Astrocyte (in vitro differentiated cells and primary cell): ENCODE data around the gene ANO2. TPM values are rescaled to one million over a fixed set of nuclear protein-coding genes. Genes with fewer than 3 reads are reported as not detected.

Experiments
- DNase-seq: peaks from one replicate; pipeline ENCODE4 v3.0.0-alpha.2; 2010; ENCODE audit warnings: low read depth
- FAIRE-seq: peaks from 2 replicates; lab custom pipeline; 2011; peaks lifted over from hg19 to GRCh38; lab: Jason Lieb, UNC
- H2AFZ ChIP-seq: 2 replicates; pipeline ENCODE4 v1.6.0; 2012; ENCODE audit warnings: low read depth, low read length, inconsistent platforms
- H3K27ac ChIP-seq: 2 replicates; pipeline ENCODE4 v1.5.1; 2011; ENCODE audit warnings: low read depth, low read length, inconsistent platforms
- H3K27me3 ChIP-seq: 2 replicates; pipeline ENCODE4 v1.6.0; 2011; ENCODE audit warnings: low read length, inconsistent platforms; ENCODE audit not compliant: insufficient read depth
- H3K36me3 ChIP-seq: 2 replicates; pipeline ENCODE4 v1.5.1; 2011; ENCODE audit warnings: low read length, inconsistent platforms; ENCODE audit not compliant: insufficient read depth
- H3K4me1 ChIP-seq: 2 replicates; pipeline ENCODE4 v1.5.1; 2011; ENCODE audit warnings: low read length, inconsistent platforms; ENCODE audit not compliant: insufficient read depth
- H3K4me2 ChIP-seq: 2 replicates; pipeline ENCODE4 v1.6.0; 2012; ENCODE audit warnings: low read length, inconsistent platforms
- H3K4me3 ChIP-seq: 2 replicates; pipeline ENCODE4 v1.5.1; 2011; ENCODE audit warnings: low read depth, mild to moderate bottlenecking, low read length, inconsistent platforms; ENCODE audit not compliant: insufficient read depth
- H3K79me2 ChIP-seq: 2 replicates; pipeline ENCODE4 v1.6.0; 2012; ENCODE audit warnings: mild to moderate bottlenecking, low read length, inconsistent platforms; ENCODE audit not compliant: insufficient read depth
- H3K9ac ChIP-seq: 2 replicates; pipeline ENCODE4 v1.6.0; 2012; ENCODE audit warnings: mild to moderate bottlenecking, low read length, inconsistent platforms
- H3K9me3 ChIP-seq: 2 replicates; pipeline ENCODE4 v1.5.1; 2012; ENCODE audit warnings: low read depth, mild to moderate bottlenecking, low read length, inconsistent platforms; ENCODE audit not compliant: insufficient read depth
- H4K20me1 ChIP-seq: 2 replicates; pipeline ENCODE4 v1.6.0; 2012; ENCODE audit warnings: low read length, inconsistent platforms; ENCODE audit not compliant: insufficient read depth
- H3K27ac Mint-ChIP-seq: one replicate; pipeline ENCODE4 v1.8.0; 2021; ENCODE audit warnings: mild to moderate bottlenecking, mixed read lengths; ENCODE audit not compliant: unreplicated experiment
- H3K27me3 Mint-ChIP-seq: one replicate; pipeline ENCODE4 v1.8.0; 2021; ENCODE audit warnings: low read depth, mixed read lengths; ENCODE audit not compliant: unreplicated experiment
- H3K36me3 Mint-ChIP-seq: one replicate; pipeline ENCODE4 v1.8.0; 2021; ENCODE audit warnings: low read depth, mixed read lengths; ENCODE audit not compliant: unreplicated experiment
- H3K4me1 Mint-ChIP-seq: one replicate; pipeline ENCODE4 v1.8.0; 2021; ENCODE audit warnings: low read depth, mixed read lengths; ENCODE audit not compliant: unreplicated experiment
- H3K4me3 Mint-ChIP-seq: one replicate; pipeline ENCODE4 v1.8.0; 2021; ENCODE audit warnings: mild to moderate bottlenecking, moderate library complexity, mixed read lengths; ENCODE audit not compliant: unreplicated experiment
- H3K9me3 Mint-ChIP-seq: one replicate; pipeline ENCODE4 v1.8.0; 2021; ENCODE audit warnings: mild to moderate bottlenecking, mixed read lengths; ENCODE audit not compliant: unreplicated experiment
- EZH2 ChIP-seq: IDR thresholded peaks from 2 replicates; pipeline ENCODE4 v1.6.1; 2012; ENCODE audit warnings: mild to moderate bottlenecking, low read length, inconsistent platforms; ENCODE audit not compliant: insufficient read depth
- total RNA-seq: library from RNA; stranded (reverse); gene quantifications from 2 replicates; pipeline ENCODE4 v1.2.1, GENCODE V29; 2021
- TF ChIP-seq, protein P1 (sequence below): IDR thresholded peaks from 2 replicates; pipeline ENCODE4 v1.5.1; 2011; ENCODE audit warnings: low read depth, mild to moderate bottlenecking, inconsistent platforms, low read length, moderate library complexity; ENCODE audit not compliant: insufficient read depth

The ANO2 gene
- total RNA-seq, 1 donor from 2014 or later, result 0.93 TPM

DNA sequence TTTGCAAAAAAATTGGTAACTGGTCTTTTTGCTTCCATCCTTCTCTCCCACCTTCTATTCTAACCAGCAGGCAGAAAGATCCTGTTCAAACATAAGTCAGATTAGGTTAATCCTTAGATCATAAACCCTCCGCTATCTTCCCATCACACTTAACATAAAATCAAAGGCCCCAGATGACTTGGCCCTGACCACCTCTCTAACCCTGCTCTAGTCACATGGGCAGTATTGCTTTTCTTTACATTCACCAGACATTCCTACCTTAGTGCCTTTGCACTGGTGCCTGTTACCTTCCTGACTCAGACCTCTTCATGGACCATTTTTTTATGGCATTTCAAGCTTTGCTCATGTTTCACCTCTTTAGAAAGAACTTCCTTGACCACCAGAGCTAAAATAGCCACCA lies 429.6 kb downstream of the ANO2 start:
- Mint-ChIP-seq H3K4me1 (no peaks in the 10 kb centered on the region), H3K36me3 (peaks cover 2% of the 10 kb centered on the region), H3K9me3 (no peaks in the 10 kb centered on the region), H3K4me3 (no peak overlapping the region), H3K27me3 (peaks cover 37% of the 10 kb centered on the region), H3K27ac (no peak overlapping the region)
- H3K36me3 ChIP-seq, result no peaks in the 10 kb centered on the region
- H3K9me3 ChIP-seq, result no peaks in the 10 kb centered on the region
- H4K20me1 ChIP-seq, result no peaks in the 10 kb centered on the region
- peaks cover 2% of the 10 kb centered on the region for H3K27me3 ChIP-seq
- H3K27ac ChIP-seq, result no peak overlapping the region
- H3K9ac ChIP-seq, result no peak overlapping the region
- no peak overlapping the region for H3K4me3 ChIP-seq
- H3K4me1 ChIP-seq, result no peaks in the 10 kb centered on the region
- H2AFZ ChIP-seq, result no peak overlapping the region
- no peak overlapping the region for H3K4me2 ChIP-seq
- no peaks in the 10 kb centered on the region for H3K79me2 ChIP-seq
- no peak for TF ChIP-seq EZH2
- TF ChIP-seq, protein P1, sequence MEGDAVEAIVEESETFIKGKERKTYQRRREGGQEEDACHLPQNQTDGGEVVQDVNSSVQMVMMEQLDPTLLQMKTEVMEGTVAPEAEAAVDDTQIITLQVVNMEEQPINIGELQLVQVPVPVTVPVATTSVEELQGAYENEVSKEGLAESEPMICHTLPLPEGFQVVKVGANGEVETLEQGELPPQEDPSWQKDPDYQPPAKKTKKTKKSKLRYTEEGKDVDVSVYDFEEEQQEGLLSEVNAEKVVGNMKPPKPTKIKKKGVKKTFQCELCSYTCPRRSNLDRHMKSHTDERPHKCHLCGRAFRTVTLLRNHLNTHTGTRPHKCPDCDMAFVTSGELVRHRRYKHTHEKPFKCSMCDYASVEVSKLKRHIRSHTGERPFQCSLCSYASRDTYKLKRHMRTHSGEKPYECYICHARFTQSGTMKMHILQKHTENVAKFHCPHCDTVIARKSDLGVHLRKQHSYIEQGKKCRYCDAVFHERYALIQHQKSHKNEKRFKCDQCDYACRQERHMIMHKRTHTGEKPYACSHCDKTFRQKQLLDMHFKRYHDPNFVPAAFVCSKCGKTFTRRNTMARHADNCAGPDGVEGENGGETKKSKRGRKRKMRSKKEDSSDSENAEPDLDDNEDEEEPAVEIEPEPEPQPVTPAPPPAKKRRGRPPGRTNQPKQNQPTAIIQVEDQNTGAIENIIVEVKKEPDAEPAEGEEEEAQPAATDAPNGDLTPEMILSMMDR, result no peak
- DNase-seq, result no peak
- FAIRE-seq, result peak; percentile 47

- Histone ChIP-seq H3K79me2 (no peaks in the 10 kb centered on the region), H3K4me1 (no peaks in the 10 kb centered on the region), H3K9ac (no peak overlapping the region), H2AFZ (no peak overlapping the region), H3K9me3 (no peaks in the 10 kb centered on the region), H3K36me3 (no peaks in the 10 kb centered on the region), H3K4me3 (no peak overlapping the region), H3K27ac (no peak overlapping the region), H3K4me2 (no peak overlapping the region), H3K27me3 (peaks cover 2% of the 10 kb centered on the region), H4K20me1 (no peaks in the 10 kb centered on the region)
- no peak overlapping the region for H3K27ac Mint-ChIP-seq
- H3K9me3 Mint-ChIP-seq, result no peaks in the 10 kb centered on the region
- no peak for FAIRE-seq
- no peak for DNase-seq
- H3K4me1 Mint-ChIP-seq, result no peaks in the 10 kb centered on the region
- H3K36me3 Mint-ChIP-seq, result no peaks in the 10 kb centered on the region
- no peak overlapping the region for H3K4me3 Mint-ChIP-seq
- no peak for TF ChIP-seq EZH2
- TF ChIP-seq, protein P1, result no peak
- H3K27me3 Mint-ChIP-seq, result peaks cover 34% of the 10 kb centered on the region
Measured at GRCh38 chr12:5514545-5514944, 430.5 kb downstream of the ANO2 start.

DNA sequence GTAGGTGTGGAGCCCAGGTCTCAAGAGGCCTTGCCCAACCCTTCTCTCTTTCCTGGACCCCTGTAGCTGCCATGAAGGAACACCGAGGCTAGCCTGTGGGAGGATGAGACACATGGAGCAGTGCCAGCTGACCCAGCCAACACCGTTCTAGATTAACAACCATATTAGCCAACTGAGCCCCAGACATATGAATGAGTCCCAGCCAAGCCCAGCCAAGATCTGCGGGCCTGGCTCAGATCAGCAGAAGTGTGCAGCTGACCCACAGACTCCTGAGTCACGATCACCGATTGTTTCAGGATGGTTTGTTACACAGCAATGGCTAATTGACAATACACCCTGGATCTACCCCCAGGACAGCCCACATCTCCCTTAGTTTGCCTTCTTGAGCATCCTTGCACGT lies 431.0 kb downstream of the ANO2 start:
- DNase-seq (no peak), FAIRE-seq (no peak)
- Histone ChIP-seq H3K4me3 (no peak overlapping the region), H2AFZ (no peak overlapping the region), H3K36me3 (no peaks in the 10 kb centered on the region), H3K27ac (no peak overlapping the region), H3K79me2 (no peaks in the 10 kb centered on the region), H3K9ac (no peak overlapping the region), H4K20me1 (no peaks in the 10 kb centered on the region), H3K27me3 (peaks cover 2% of the 10 kb centered on the region), H3K4me2 (no peak overlapping the region), H3K4me1 (no peaks in the 10 kb centered on the region), H3K9me3 (no peaks in the 10 kb centered on the region)
- Mint-ChIP-seq H3K36me3 (no peaks in the 10 kb centered on the region), H3K4me1 (no peaks in the 10 kb centered on the region), H3K4me3 (no peak overlapping the region), H3K27me3 (peaks cover 33% of the 10 kb centered on the region), H3K9me3 (no peaks in the 10 kb centered on the region), H3K27ac (no peak overlapping the region)
- no peak for TF ChIP-seq EZH2
